Urinary bladder (tissue), 4 donors: ENCODE measurements around the gene CLEC4C. TPM values are rescaled to one million over a fixed set of nuclear protein-coding genes. Genes with fewer than 3 reads are reported as not detected.
"Not testable (repeated sequence)": the region's sequence is repeated elsewhere in the genome, so short reads cannot be mapped to it uniquely, and the experiment has no call there.

Experiments
- DNase-seq: peaks from one replicate; pipeline ENCODE4 v3.0.0-alpha.2; 2015; ENCODE audit errors: extremely low spot score
- H3K27ac ChIP-seq: one replicate; pipeline ENCODE4 v1.5.1; 2013; ENCODE audit warnings: low read depth, mild to moderate bottlenecking, moderate library complexity
- H3K36me3 ChIP-seq: one replicate; pipeline ENCODE4 v1.6.1; 2013; ENCODE audit warnings: mild to moderate bottlenecking, moderate library complexity; ENCODE audit not compliant: insufficient read depth
- H3K4me1 ChIP-seq: one replicate; pipeline ENCODE4 v1.6.1; 2013; ENCODE audit warnings: mild to moderate bottlenecking, moderate library complexity; ENCODE audit not compliant: insufficient read depth
- H3K4me3 ChIP-seq: one replicate; pipeline ENCODE4 v1.5.1; 2013; ENCODE audit warnings: low read depth, low read length
- WGBS: extraction: QIAGEN DNeasy Blood & Tissue Kit; methylation state at CpG from one replicate; pipeline ENCODE4 v1.1.7; 2013; 5-methylcytosine and 5-hydroxymethylcytosine counted together
- polyA plus RNA-seq: library from polyadenylated mRNA; stranded (reverse); fragments of 200-250 nt; gene quantifications from one replicate; pipeline ENCODE4 v1.2.3, GENCODE V29; 2013
- total RNA-seq: library from RNA; depleted of rRNA; stranded (reverse); fragments of >200 nt; gene quantifications from one replicate; pipeline ENCODE4 v1.2.3, GENCODE V29; 2014
- donor health status: healthy with polysubstance abuse.
- donor health status: healthy.

The CLEC4C gene
- total and polyA plus RNA-seq, 2 donors: not detected

DNA sequence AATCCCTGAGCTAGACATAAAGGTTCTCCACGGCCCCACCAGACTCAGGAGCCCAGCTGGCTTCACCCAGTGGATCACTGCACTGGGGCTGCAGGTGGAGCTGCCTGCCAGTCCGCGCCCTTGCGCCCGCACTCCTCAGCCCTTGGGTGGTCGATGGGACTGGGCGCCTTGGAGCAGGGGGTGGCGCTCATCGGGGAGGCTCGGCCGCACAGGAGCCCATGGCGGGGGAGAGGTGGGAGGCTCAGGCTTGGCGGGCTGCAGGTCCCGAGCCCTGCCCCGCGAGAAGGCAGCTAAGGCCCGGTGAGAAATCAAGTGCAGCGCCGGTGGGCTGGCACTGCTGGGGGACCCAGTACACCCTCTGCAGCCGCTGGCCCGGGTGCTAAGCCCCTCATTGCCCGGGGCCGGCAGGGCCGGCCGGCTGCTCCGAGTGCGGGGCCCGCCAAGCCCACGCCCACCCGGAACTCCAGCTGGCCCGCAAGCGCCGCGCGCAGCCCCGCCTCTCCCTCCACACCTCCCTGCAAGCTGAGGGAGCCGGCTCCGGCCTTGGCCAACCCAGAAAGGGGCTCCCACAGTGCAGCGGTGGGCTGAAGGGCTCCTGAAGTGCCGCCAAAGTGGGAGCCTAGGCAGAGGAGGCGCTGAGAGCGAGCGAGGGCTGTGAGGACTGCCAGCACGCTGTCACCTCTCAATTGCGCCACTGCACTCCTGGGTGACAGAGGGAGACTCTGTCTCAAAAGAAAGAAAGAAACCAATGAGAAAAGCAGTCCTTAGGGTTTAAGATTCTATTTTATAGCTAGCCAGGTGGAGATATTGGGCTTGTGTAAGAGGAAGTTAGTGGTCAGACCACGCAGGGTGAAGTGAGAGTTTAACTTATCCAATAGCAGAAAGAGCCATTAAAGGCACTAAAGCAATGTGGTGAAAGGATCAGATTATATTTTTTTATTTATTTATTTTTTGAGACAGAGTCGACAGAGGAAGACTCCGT lies 5.1 kb upstream of the CLEC4C start:
- not testable (repeated sequence) for H3K4me3 ChIP-seq, H3K27ac ChIP-seq, H3K4me1 ChIP-seq, H3K36me3 ChIP-seq, DNase-seq
- 93% methylated on average over 41 of the region's 48 CpGs for WGBS

DNA sequence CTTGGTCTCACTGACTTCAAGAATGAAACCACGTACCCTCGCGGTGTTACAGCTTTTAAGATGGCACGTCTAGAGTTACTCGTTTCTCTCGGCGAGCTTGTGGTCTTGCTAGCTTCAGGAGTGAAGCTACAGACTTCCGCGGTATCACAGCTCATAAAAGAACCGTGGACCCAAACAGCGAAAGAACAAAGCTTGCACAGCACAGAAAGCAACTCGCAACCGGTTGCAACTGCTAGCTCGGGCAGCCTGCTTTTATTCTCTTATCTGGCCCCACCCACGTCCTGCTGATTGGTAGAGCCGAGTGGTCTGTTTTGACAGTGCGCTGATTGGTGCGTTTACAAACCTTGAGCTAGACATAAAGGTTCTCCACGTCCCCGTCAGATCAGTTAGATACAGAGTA lies 4.2 kb upstream of the CLEC4C start:
- 86% methylated on average over 20 of the region's 20 CpGs for WGBS
- Histone ChIP-seq H3K36me3 (no peaks in the 10 kb centered on the region), H3K4me1 (no peaks in the 10 kb centered on the region), H3K4me3 (no peak overlapping the region), H3K27ac (no peak overlapping the region)
- no peak for DNase-seq

DNA sequence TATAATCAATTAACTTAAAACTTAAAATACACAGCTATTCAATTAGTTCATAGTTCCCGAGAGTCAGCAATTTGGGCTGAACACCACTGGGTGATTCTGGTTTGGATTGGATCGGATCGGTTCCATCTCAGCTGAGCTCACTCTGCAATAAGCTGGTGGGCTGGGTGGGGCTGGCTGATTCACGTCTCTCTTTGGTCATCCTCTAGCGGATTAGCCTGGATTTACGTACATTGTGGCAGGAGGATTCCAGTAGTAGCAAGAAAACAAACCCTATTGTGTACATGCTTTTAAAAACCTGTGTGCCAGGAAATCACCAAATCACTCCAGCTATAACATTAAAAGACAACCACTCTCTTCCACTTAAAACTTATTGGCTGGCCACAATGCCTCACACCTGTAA lies 3.2 kb upstream of the CLEC4C start:
- DNase-seq: no peak
- H3K36me3 ChIP-seq: no peaks in the 10 kb centered on the region
- H3K27ac ChIP-seq: no peak overlapping the region
- 81% methylated on average over 6 of the region's 6 CpGs for WGBS
- no peak overlapping the region for H3K4me3 ChIP-seq
- no peaks in the 10 kb centered on the region for H3K4me1 ChIP-seq

DNA sequence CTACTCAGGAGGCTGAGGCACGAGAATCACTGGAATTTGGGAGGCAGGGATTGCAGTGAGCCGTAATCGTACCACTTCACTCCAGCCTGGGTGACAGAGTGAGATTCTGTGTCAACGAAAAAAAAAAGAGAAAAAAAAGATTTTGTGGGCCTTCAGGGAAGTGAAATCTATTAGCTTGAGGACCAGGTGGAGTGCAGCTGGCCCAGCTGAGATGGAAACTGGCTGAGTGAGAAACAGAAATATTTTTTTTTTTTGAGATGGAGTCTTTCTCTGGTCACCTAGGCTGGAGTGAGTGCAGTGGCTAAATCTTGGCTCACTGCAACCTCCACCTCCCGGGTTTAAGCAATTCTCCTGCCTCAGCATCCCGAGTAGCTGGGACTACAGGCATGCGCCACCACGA lies 2.3 kb upstream of the CLEC4C start:
- 83% methylated on average over 8 of the region's 8 CpGs for WGBS
- Histone ChIP-seq H3K4me3 (no peak overlapping the region), H3K36me3 (no peaks in the 10 kb centered on the region)

DNA sequence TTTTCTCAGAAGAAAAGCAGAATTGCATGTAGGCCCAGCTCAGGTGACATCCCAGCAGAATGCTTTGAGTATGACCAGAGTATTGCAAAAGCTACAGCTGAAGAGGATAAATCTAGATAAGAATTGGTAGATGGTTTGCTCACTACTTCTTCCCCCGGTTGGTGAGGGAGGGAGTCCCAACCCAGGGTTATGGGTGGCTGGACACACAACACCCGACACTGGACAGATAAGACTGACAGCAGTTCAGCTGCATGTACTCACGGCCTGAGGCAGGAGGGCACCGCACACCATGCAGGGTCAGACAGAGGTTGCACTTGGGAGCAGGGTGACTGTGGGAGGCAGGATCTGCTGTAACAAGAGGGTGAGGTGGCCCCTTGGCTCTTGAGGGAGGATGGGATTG lies 1.7 kb upstream of the CLEC4C start:
- 51% methylated on average over 4 of the region's 4 CpGs for WGBS
- no peak overlapping the region for H3K4me3 ChIP-seq
- no peaks in the 10 kb centered on the region for H3K36me3 ChIP-seq
- H3K27ac ChIP-seq: no peak overlapping the region
- H3K4me1 ChIP-seq: no peaks in the 10 kb centered on the region
- no peak for DNase-seq

More for the DNA sequence above, 2.3 kb upstream of the CLEC4C start:
- Histone ChIP-seq H3K4me1 (no peaks in the 10 kb centered on the region), H3K27ac (no peak overlapping the region)
- no peak for DNase-seq

DNA sequence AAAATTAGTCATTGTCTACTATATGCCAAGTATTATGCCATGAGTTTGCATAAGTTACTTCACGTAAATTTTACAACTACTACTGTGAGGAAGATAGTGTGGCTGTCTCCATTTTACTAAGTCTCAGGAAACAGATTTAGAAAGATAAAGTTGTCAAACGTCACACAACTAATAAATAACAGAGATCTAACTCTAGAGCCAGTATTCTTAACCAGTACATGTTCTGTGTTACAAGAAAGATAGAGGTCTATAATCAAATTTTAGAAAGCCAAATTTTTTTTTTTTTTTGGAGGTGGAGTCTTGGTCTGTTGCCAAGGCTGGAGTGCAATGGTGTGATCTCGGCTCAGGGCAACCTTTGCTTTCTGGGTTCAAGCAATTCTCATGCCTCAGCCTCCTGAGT lies 14.2 kb downstream of the CLEC4C start:
- no peak overlapping the region for H3K27ac ChIP-seq
- no peaks in the 10 kb centered on the region for H3K36me3 ChIP-seq
- no peak overlapping the region for H3K4me3 ChIP-seq
- no peak for DNase-seq
- no peaks in the 10 kb centered on the region for H3K4me1 ChIP-seq
- WGBS: 42% methylated on average over 3 of the region's 3 CpGs

DNA sequence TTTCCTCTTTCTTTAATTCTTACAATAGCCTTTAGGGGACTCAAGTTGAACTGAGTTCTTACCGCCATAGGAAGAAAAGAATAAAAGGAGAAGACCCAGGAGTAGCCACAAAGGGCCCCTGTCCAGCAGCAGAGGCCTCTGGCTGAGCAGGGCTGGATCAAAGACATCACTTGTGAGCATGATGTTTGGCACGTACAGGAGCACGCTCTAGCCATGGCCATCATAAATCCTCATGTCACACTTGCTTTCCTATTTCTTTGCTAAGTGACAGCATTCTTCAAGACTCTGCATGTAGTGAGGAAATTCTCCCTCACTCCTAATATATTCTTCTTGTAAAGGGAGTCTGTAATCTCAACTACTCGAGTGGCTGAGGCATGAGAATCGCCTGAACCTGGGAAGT lies 15.7 kb downstream of the CLEC4C start:
- WGBS: 28% methylated on average over 5 of the region's 5 CpGs
- peak; percentile 56 for DNase-seq
- Histone ChIP-seq H3K27ac (no peak overlapping the region), H3K4me1 (no peaks in the 10 kb centered on the region), H3K36me3 (no peaks in the 10 kb centered on the region), H3K4me3 (no peak overlapping the region)

DNA sequence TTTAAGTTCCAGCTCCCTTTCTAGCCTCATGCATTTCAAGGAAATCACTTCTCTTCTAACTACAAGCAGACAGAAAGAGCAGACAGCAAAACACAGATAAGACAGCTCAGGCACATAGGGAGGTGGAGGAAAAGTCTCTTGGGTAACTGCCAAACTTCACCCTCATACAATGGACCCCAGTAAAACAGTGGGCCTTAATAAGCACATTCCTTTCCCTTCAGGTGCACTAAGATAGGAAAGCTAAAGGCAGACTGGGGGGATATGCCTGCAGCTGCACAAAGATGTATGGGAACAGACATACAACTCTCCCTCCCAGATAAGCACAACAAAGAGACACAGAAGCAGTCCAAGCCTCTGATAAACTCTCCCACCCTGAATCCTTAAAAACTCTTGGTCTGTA lies 16.2 kb downstream of the CLEC4C start:
- not testable (repeated sequence) for DNase-seq, H3K4me3 ChIP-seq, H3K4me1 ChIP-seq, H3K36me3 ChIP-seq, H3K27ac ChIP-seq

DNA sequence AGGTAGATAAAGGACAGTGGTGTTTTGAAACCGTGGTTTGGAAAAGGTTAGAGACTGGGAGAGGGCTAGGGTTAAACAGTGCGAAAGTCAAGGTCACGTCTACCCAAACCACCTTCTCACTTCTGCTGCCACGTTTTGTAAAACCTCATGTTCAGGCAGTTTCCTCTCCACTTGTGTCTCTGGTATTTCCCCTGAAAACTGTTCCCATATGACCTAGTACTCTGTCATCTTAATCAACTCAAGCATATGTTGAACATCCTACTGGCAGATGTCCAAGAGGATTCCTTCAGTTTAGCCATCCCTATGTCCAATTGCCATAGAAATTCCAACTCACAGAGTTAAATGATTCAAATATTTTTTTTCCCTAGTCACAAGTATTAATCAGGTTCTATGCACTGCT lies 17.4 kb downstream of the CLEC4C start:
- H3K36me3 ChIP-seq: no peaks in the 10 kb centered on the region
- H3K4me3 ChIP-seq: no peak overlapping the region
- no peak overlapping the region for H3K27ac ChIP-seq
- no peaks in the 10 kb centered on the region for H3K4me1 ChIP-seq
- WGBS: 44% methylated on average over 4 of the region's 4 CpGs
- no peak for DNase-seq

DNA sequence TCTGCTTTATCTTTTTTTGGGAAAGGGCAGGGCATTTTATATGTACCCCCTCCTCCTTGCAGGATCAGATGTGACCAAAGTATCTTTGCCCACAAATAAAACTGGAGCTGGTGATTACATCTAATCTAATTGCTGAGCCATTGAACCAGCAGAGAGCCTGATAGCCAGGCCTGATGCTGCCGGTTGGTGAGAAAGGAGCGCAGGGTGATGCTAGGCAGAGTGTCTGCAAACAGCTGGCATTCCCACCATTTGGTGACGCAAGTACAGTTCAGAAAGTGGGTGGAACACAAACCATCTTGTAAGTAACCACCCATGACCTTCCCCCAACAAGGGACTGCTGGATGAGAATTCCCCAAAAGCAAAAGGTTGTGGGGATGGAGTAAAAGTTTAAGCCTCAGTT lies 23.2 kb downstream of the CLEC4C start:
- H3K4me1 ChIP-seq: no peaks in the 10 kb centered on the region
- H3K4me3 ChIP-seq: no peak overlapping the region
- 43% methylated on average over 3 of the region's 3 CpGs for WGBS
- no peaks in the 10 kb centered on the region for H3K36me3 ChIP-seq
- H3K27ac ChIP-seq: no peak overlapping the region
- DNase-seq: no peak

DNA sequence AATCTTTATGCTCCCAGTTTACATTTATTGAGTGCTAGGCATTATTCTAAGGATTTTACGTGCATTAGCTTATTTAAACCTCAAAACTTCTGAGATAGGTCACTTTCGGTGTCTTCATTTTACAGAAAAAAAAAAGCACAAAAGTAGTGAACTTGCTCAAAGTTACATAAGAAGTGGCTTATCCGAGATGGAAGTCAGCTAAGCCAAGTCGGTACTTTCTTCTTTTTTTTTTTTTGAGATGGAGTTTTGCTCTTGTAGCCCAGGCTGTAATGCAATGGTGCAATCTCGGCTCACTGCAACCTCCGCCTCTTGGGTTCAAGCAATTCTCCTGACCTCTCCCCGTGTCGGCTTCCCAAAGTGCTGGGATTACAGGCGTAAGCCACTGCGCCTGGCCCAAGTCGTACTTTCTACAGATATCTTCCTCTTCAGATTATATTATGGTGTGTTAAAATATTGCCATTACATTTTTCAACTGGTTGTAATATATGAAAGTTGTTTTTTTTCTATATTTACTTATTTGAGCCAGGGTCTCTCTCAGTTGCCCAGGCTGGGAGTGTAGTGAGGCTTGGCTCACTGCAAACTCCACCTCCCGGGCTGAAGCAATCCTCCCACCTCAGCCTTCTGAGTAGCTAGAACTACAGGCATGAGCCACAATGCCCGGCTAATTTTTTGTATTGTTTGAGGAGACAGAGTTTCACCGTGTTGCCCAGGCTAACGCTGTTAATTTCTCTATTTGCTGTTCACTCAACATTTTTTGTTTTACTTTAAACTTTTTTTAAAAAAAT lies 27.0 kb downstream of the CLEC4C start:
- H3K4me3 ChIP-seq: no peak overlapping the region
- H3K27ac ChIP-seq: no peak overlapping the region
- no peaks in the 10 kb centered on the region for H3K4me1 ChIP-seq
- H3K36me3 ChIP-seq: no peaks in the 10 kb centered on the region
- DNase-seq: no peak
- WGBS: 36% methylated on average over 15 of the region's 15 CpGs

DNA sequence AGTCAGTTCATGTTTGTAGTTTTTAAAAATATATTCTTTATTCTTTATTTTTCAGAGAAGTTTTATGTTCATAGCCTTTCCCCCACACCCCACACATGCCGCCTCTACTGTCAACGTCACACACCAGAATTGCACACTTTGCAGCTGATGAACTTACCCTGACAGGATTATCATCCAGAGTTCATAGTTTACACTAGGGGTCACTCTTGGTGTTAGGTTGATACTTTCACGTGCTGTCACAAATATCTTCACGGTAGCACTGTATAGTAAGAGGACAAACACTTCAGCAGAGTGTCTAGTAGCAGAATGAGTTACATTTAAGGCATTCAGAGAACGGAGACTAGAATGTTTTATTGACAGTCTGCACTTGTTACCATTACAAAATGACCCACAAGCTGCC lies 30.8 kb downstream of the CLEC4C start:
- no peak for DNase-seq
- Histone ChIP-seq H3K4me3 (no peak overlapping the region), H3K27ac (no peak overlapping the region), H3K36me3 (no peaks in the 10 kb centered on the region), H3K4me1 (no peaks in the 10 kb centered on the region)
- 13% methylated on average over 5 of the region's 5 CpGs for WGBS

DNA sequence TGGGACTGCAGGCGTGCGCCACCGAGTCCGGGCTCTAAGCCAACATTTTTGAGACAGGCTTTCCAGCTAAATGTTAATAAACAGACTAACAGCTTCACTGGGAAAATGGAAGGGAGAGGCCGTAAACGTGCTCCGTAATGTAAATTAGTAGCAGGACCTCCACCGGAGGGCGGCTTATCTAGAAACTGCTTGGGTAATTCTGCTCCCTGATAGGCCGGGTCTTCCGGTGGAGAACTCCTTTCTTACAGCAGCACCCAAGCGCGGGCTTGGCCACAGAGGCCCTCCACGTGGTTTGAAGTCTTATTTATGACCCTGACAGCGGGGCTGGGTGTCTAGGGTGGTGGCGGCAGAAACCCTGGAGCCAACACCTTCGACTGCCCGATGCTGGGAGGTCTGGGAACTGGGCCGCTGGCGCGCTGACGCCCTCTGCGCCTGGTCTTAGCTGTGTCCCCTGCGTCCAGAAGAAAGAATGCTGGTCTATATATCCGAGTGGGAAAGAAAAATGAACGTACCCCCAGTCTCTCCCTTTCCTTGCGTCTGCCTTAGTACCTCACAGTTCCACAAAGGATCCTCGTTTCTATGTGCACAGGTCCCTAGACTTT lies 34.2 kb downstream of the CLEC4C start:
- Histone ChIP-seq H3K4me3 (no peak overlapping the region), H3K27ac (no peak overlapping the region), H3K36me3 (no peaks in the 10 kb centered on the region), H3K4me1 (no peaks in the 10 kb centered on the region)
- WGBS: 89% methylated on average over 28 of the region's 28 CpGs
- DNase-seq: no peak

DNA sequence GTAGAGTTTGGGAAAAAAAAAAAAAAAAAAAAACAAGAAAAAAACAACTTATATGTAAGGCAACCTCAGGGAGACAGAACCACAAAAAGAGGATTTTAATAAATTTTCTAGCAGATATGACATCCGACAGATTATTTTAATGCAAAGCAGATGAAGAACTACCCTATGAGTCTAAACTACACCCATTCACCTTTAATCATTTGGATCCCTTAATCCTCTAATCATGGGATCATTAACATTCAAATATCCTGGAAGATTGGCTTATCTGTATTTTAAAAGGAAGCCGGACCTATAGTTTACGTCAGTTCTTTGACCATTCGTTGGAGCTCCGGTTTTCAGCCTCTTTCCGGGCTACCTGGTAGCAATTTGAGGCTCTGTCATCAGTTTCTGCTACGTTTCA lies 36.0 kb downstream of the CLEC4C start, which contains the start of gene DPPA3:
Gene DPPA3, plus strand, starts transcription at position 301 of the 400 bp plus-strand sequence. CDS start 138 bp downstream, outside the sequence.
- H3K36me3 ChIP-seq: no peaks in the 10 kb centered on the region
- no peak within 1 kb of the TSS for H3K27ac ChIP-seq
- no peak within 1 kb of the TSS for H3K4me3 ChIP-seq
- no peak for DNase-seq
- 28% methylated on average over 7 of the region's 7 CpGs for WGBS
- H3K4me1 ChIP-seq: no peaks in the 10 kb centered on the region
